ENCODE measurements around the gene ZNF526. TPM values are rescaled to one million over a fixed set of nuclear protein-coding genes. Genes with fewer than 3 reads are reported as not detected.

Gene ZNF526
- total and polyA plus RNA-seq, 9 of the 15 experiments (the other 6 are each of a cell fraction or from before 2014, with no cell fraction given) = 1.3 to 17.9 (median 6.2) TPM

GRCh38 chr19:42268704-42269477 lies 48.8 kb downstream of the ZNF526 start, which contains the start of gene CIC (continued):
- TF ChIP-seq CBFA2T2 (conservative IDR thresholded peaks at IDR 0.05) = no peak
- no peak for TF ChIP-seq ZBTB2 (IDR thresholded peaks at IDR 0.05)
- TF ChIP-seq HCFC1 (IDR thresholded peaks at IDR 0.05; ENCODE audit: low read depth, low read length) = peak; percentile 97
- no peak for TF ChIP-seq TCF7L2 (IDR thresholded peaks at IDR 0.05; ENCODE audit: low read depth, low read length)
- TF ChIP-seq PATZ1 (CRISPR knock-in tag; IDR thresholded peaks at IDR 0.05; ENCODE audit: borderline replicate concordance) = no peak
- TF ChIP-seq TFE3 (CRISPR knock-in tag; IDR thresholded peaks at IDR 0.05) = no peak
- TF ChIP-seq NR2C2 (CRISPR knock-in tag; IDR thresholded peaks at IDR 0.05) = no peak
- peak; percentile 82 for TF ChIP-seq NR2C2 (tag; IDR thresholded peaks at IDR 0.05)
- TF ChIP-seq BDP1 (IDR thresholded peaks at IDR 0.05; ENCODE audit: insufficient read depth, insufficient read length) = no peak
- no peak for TF ChIP-seq ZNF449 (CRISPR knock-in tag; IDR thresholded peaks at IDR 0.05)
- no peak for TF ChIP-seq ATF2 (CRISPR knock-in tag; IDR thresholded peaks at IDR 0.05)
- no peak for TF ChIP-seq TEAD4 (IDR thresholded peaks at IDR 0.05; ENCODE audit: low read length)
- TF ChIP-seq TEAD4 (CRISPR knock-in tag; IDR thresholded peaks at IDR 0.05; ENCODE audit: borderline replicate concordance) = no peak
- TF ChIP-seq MTA3 (IDR thresholded peaks at IDR 0.05; ENCODE audit: borderline replicate concordance) = peak; percentile 88; the same call in 1 of the 2 replicates
- peak; percentile 83; the same call in 1 of the 2 replicates for TF ChIP-seq ETS1 (conservative IDR thresholded peaks at IDR 0.05; ENCODE audit: control insufficient read depth, low read depth, low read length)
- no peak for TF ChIP-seq HNRNPUL1 (IDR thresholded peaks at IDR 0.05; ENCODE audit: low read length)
- no peak for TF ChIP-seq TCFL5 (CRISPR knock-in tag; conservative IDR thresholded peaks at IDR 0.05)

Measured in K562 (cell line).